Adrenal gland (tissue), 5 donors: ENCODE measurements around the gene PSMG3.

ENCODE experiments used
- CTCF ChIP-seq, 6 experiments: fragments of 450-650 bp in 4 of 6; fragments of 200-600 bp in 2 of 6; sonication (generic) in 1 of 6; IDR thresholded peaks; 1 replicate in 5 of 6; 2 replicates in 1 of 6; pipeline versions ENCODE4 v1.5.1 to v1.8.0; 2016 to 2021; ENCODE audit warnings: antibody characterized with exemption in 6 of 6, mild to moderate bottlenecking in 2 of 6, moderate library complexity in 1 of 6
- POLR2A ChIP-seq, 2 donors: fragments of 450-650 bp; IDR thresholded peaks; one replicate each; pipeline ENCODE4 v1.6.1; 2017; ENCODE audit warnings: antibody characterized with exemption in 2 of 2, mild to moderate bottlenecking in 2 of 2, moderate library complexity in 1 of 2
- donor health status: DM: no; HTN: no; CAD: no.

DNA sequence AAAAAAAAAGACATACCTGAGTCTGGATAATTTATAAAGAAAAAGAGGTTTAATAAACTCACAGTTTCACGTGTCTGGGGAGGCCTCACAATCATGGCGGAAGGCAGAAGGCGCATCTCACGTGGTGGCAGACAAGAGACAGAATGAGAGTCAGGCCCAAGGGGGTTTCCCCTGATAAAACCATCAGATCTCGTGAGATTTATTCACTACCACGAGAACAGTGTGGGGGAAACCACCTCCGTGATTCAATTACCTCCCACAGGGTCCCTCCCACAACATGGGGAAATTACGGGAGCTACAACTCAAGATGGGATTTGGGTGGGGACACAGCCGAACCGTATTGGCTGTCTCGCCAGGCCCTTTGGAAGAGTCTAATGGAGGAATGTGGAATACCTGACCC lies 48.4 kb downstream of the PSMG3 start:
- TF ChIP-seq CTCF (IDR thresholded peaks at IDR 0.05) (no peak), POLR2A (IDR thresholded peaks at IDR 0.05) (no peak)
